Tibial nerve (tissue), 3 donors: ENCODE results near the gene CCDC88C.

Experiments used
- CTCF ChIP-seq, 5 experiments: fragments of 200-600 bp in 3 of 5; fragments of 450-650 bp in 2 of 5; sonication (generic) in 3 of 5; IDR thresholded peaks; one replicate each; pipeline ENCODE4 v1.5.1; 2016 to 2019; ENCODE audit warnings: antibody characterized with exemption in 5 of 5, mild to moderate bottlenecking in 3 of 5, moderate library complexity in 2 of 5
- POLR2A ChIP-seq, 2 donors: fragments of 450-650 bp; IDR thresholded peaks; one replicate each; pipeline ENCODE4 v1.6.1; 2017; ENCODE audit warnings: antibody characterized with exemption in 2 of 2, mild to moderate bottlenecking in 2 of 2, moderate library complexity in 2 of 2

- TF ChIP-seq POLR2A (IDR thresholded peaks at IDR 0.05), result no peak
- no peak for TF ChIP-seq CTCF (IDR thresholded peaks at IDR 0.05)
Observed at GRCh38 chr14:91373591-91374254, 43.9 kb downstream of the CCDC88C start.
